ENCODE measurements around the gene METTL24.
"Not testable (repeated sequence)": the region's sequence is repeated elsewhere in the genome, so short reads cannot be mapped to it uniquely, and the experiment has no call there.

Gene METTL24

DNA sequence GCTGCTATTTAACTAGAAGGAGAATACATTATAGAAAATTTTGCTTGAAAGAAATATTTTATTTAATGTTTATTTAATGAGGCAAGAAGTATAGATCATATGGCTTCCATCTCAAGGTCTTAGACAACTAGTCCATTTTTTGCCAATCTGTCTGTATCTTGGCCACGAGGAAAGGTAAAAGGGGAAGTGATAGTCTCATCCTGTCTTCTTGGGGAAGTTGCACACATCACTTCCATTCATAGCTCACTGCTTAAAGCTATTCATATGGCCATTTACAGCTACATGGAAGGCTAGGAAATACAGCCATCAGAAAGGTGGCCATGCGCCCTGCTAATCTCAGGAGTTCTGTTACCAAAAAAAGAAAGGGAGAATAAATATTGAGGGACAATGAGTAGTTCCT, 50.8 kb downstream of the METTL24 start:
- no peak for DNase-seq

DNA sequence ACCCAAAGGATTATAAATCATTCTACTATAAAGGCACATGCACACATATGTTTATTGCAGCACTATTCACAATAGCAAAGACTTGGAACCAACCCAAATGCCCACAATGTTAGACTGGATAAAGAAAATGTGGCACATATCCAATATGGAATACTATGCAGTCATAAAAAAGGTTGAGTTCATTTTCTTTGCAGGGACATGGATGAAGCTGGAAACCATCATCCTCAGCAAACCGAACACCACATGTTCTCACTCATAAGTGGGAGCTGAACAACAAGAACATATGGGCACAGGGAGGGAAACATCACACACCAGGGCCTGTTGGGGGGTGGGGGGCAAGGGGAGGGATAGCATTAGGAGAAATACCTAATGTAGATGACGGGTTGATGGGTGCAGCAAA, 52.3 kb downstream of the METTL24 start:
- DNase-seq: not testable (repeated sequence)

DNA sequence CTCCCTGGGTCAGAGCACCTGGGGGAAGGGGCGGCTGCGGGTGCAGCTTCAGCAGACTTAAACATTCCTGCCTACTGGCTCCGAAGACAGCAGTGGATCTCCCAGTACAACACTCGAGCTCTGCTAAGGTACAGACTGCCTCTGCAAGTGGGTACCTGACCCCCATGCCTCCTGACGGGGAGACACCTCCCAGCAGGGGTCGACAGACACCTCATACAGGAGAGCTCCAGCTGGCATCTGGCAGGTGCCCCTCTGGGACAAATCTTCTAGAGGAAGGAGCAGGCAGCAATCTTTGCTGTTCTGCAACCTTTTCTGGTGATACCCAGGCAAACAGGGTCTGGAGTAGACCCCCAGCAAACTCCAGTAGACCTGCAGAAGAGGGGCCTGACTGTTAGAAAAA, 54.5 kb downstream of the METTL24 start:
- not testable (repeated sequence) for DNase-seq

DNA sequence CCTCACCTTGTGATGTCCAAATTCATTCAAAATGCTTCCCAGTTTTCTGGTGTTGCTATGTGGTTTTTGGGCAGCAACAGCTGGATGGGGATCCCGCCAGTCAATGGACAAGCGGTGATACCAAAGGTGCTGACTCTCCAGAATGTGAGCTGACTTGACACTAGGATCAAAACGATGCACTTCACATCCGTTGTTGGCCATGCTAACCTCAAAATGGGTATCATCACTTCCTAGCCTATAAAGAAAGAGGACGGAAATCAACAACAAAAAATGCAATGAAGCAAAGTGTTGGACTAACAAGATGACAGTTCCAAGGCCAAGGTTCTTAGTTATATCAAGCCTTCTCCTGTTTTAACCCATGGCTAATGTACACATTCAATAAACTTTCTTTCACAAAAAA, 59.2 kb downstream of the METTL24 start:
- DNase-seq: no peak

DNA sequence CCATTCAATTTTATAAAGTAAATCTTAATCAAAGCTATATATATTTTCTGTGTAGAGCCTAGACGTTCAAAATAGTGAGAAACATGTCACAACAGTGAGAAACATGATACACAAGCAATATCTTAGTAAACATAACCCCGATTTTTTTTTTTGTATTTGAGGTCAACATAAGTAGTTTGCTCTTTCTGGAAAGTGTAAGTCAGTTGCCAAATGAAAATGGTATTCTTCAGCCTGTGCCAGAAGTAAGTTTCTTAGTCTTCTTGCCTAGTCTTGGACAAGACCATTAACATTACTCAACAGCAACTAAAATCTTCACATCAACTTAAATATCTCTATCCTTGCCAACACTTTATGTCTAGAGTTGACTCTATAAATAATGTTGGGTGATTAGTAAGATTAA, 59.7 kb downstream of the METTL24 start:
- DNase-seq: no peak

DNA sequence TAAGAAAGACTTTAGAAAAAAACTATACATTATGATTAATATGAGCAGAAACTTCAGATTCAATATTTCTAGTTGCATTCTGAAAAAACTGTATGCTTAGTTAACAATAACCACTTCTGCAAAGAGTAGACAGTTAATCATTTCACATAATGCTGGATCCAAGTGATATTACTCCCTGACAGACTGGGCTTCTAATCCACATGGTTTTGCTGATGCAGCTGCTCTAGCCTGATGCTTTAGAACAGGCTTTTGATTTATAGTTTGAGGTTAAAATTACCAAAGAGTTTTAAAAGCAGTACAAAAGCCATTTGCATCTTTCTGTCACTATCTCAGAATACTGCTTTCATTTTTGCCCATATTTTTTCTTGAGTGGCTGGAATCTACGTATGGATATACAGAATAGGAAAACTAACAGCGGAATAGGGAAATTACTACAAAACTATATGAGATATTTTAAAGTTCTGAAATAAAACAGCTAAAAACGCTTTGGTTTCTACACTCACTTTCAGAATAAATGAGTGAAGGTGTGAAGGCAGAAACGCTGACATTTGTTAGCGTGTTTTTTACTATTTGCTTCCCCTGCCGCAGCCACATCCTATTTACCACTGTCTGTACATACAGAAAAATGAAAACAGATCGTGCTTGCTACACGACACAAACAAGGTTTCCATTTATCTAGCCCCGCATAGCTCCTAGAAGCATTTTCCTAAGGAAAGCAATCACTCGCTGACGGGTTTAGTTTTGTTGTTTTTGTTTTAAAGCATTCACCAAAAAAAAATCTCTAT, 61.7 kb downstream of the METTL24 start:
- no peak for DNase-seq

DNA sequence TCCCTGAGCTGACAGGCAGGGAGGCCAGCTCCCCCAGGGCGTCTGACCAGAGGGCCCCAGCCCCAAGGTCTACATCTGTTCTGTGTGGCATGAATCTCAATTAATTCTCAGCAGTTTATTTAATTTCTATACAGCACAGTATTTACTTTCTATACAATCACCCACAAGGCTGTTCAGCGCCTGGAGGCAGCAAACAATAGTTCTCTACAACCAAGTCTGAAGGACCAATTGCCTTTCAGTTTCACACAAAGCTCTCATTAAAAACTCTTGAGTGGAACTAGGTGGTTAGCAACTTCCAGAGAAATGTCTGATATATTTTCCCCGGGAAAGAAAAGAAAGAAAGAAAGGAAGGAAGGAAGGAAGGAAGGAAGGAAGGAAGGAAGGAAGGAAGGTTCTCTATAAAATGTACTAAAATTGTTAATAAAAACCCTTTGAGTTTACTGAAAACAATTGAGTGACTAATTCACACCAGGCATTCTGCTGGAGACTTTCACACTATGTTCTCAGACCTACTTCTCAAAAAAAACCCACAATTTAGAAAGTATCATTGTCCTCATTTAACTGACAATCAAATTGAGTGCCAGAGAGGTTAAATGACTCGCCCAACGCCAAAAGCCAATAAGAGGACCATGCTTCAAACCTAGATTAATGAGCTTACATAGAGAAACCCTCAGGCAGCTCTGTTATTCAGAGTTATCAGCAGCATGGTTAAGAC, 62.5 kb downstream of the METTL24 start:
- no peak for DNase-seq

DNA sequence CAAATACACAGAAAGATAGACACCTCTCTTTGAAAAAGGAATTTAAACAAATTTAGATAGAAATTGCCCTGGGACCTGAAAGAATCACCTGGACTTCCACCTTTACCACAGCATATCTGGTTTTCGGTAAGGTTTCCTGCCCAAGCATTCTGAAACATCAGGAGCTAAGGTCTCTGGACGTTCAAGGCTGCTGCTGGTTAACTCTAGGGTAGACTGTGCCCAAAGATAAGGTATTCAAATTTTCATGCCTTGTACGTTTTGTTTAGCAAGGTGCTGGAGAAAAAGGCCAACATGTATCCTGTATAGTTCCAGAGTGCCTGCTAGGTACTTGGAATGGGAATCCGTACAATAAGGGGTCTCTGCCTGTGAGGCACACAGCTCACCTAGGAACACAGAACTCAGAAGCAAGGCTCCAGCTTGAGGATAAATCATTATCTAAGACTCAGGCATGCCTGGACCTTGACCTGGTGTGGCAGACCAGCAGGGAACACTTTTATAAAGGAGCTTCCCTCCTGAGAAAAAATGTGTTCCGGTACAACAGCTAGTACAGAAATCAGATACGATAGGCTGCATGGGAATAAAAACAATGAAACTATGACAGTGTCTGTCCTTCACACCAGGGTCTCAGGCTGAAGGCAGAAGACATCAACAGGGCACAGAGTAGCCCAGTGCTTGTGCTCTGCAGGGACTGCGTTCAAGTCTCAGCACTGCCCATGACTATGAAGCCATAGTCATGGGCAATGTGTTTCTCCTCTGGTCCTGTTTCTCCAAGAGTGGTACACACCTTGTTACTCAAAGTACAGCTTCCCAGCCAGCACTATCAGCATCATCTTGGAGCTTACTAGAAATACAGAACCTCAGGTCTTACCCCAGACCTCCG, 70.4 kb downstream of the METTL24 start:
- DNase-seq: no peak

DNA sequence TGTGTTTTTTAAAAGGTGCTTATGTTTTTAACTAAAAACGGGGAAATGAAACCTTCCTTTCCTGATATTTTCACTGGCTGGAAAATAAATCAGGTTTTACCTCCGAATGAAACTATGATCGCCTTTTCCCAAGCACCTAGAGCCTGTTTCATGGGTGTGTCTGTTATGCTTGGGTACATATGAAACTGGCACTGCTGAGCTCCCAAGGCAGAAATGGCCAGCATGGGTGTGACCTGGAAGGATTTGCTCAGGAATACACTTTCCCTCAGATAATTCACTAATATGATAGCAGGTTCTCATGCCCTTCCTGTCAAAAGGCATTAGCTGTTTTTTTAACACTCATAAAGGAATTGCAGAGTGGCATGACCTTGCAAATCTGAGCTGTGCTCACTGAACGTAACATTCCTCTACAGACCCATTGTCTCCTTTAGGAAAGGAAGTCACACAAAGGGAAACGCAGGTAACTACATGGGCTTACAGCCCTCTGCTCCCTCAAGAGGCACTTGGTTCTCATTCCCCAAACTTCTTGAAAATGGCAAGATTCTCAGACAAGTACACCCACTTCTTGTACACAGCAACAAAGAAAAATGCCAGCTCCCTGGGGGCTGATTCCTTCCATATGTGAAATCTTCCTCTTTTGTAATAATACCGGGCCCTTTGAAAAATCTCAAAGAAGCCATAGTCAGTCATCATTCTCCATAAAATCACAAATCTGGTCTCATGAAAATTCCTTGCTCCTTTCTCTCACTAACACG, 72.7 kb downstream of the METTL24 start:
- DNase-seq: no peak

DNA sequence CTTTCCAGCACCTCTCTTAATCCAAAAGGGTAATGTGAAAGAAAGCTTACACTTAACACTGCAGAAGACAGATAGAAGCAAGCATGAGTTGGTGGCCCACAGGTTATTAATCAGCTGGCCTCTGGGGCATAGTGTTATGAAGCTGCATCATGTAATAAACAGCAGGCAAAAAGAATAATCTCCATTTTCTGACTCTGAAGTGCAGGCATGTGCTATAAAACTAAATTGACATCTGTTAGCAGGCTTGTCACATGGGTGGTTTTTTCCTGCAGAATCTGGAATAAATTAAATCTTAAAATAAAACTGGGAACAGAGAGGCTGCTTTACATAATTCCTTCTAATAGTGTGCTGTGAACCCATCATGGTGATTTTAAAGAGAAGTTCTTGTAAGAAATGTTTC, 73.3 kb downstream of the METTL24 start:
- DNase-seq: no peak

DNA sequence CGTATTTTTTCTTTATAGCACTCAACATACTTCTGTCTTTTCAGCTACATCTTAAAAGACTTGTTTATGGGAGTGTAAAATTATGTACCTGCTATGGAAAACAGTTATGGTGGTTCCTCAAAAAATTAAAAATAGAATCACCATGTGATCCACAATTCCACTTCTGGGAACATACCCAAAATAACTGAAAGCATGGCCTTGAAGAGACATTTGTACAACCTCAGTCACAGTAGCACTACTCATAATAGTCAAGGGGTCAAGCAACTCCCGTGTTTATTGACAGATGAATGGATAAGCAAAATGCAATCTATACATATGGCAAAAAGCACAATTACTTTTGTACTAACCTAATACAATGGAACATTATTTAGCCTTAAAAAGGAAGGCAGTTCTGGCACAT, 74.5 kb downstream of the METTL24 start:
- DNase-seq: no peak

DNA sequence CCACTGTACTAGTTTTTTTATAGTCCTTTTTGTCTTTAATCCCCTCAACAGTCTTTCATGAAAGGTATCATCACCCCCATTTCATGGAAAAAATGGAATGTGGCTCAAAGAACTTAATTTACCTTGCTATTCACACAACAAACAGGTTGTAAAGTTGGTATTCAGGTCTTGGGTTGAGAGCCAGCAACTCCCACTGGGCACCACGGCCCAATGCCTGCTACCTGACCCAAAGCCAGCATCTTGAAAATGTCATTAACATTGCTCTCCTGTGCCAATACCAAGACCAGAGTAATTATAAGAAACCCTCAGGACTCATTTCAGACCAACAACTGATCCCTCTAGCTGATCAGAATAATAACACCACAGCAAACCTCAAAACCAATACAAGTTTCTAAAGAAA, 75.7 kb downstream of the METTL24 start:
- no peak for DNase-seq

DNA sequence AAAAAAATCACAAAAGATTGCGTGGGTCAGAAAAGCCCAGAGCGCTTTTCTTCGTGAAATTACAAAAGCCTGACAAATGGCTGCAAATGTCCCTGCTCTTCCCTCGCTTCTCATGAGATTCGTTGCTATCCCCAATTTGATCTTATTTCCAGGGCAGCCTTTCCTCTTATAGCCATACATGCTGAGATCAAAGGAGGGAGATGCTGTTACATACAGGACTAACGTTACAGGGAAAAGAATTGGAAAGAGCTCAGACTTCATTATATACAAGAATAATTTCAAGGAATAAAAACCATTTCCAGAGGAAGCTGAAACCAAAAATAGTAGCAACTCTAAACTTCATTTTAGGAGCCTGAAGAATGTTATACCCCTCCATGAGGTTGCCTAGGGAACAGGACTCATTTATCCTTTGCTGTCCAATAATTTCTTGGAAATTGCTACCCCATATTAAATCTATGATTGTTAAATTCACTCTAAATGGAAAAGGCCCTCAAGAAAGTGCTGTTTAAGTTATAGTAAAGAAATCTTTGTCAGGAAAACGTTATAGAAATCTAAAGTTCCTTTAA, 81.0 kb downstream of the METTL24 start:
- no peak for DNase-seq

DNA sequence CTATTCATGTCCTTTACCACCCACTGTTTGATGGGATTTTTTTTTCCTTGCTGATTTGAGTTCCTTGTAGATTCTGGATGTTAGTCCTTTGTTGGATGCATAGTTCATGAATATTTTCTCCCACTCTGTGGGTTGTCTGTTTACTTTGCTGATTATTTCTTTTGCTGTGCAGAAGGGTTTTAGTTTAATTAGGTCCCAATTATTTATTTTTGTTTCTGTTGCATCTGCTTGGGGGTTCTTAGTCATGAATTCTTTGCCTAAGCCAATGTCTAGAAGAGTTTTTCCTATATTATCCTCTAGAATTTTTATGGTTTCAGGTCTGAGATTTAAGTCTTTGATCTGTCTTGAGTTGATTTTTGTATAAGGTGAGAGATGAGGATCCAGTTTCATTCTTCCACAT, 85.4 kb downstream of the METTL24 start:
- DNase-seq: not testable (repeated sequence)

DNA sequence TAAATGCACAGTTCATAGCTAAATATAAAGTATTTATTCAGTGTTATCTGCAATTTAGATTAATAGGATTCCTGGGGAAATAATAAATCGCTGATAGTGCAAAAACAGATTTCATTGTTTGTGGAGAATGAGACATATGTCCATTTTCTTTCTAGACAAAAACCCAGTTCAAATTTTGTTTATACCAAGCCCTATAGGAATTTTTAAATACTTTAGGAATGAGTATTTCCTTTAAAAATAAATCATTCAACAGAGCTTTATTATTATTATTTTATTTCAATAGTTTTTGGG, 86.5 kb downstream of the METTL24 start:
- DNase-seq: no peak

DNA sequence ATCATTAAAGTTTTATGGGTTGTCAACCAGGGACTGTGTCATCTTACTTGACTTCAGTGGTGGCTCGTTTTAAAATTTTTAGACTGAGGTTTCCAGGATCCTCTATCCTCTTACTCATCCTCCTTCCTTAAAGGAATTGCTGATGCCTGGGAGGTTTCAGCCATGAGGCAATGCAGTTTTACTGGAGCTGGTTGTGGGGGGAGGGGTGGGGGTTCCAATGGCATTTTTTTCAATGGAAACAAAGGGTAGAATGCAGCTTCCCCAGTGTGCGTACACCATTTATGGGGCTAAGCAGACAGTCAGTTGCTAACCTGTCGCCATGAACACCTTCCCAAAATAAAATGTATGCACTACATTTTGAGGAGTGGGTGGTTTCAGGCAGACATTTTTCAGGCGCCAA, 88.0 kb downstream of the METTL24 start:
- no peak for DNase-seq

DNA sequence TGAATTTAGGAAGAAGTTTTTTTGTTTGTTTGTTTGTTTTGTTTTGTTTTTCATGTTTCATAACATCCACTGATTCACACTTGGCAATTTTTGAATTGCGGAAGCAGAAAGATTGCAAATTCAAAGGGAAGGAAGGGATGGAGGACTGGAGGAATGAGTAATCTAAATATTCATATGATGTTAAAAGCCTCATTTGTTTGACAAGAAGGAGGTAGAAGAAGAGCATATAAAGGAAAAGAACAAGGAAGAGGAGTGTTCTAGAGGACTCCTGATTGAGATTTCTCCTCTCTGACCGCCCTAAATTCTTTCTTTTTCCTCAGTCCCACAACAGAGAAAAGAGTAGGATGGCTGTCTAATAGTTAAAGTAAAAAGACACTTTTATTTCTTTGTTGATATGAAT, 88.5 kb downstream of the METTL24 start:
- no peak for DNase-seq

DNA sequence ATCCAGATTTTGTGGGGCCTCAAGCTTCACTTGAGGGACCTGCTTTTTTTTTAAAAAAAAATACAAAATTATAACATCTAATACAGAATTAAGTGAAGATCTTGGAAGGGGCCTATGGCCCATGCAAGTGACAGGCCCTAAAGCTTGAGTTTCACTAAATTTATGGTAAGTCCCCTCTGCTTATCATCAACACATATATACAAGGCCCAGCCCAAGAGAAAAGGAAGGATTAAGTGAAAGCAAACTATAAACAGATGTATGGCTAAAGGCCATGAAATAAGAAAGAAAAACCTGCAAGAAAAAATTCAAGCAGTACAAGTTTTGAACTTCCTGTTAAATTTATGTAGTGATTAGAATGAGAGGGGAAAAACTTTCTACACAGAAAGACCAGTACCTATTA, 91.2 kb downstream of the METTL24 start:
- DNase-seq: no peak

DNA sequence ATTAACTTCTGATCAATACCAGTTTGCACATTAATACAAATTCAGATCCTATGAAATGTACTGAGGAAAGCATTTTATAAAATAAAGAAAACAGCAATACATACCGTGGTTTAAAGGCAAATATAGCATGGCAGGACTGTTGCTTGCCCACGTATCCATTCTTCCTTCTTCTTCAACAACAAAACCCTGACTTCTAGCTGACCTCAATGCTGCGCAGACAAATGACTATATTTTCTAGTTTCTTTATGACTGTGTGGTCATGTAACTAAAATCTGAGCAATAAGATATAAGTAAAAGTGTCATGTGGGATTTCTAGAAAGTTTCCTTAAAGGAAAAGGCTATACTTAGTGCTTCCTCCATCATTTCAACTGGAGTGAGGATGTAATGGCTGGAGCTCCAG, 92.9 kb downstream of the METTL24 start:
- no peak for DNase-seq

DNA sequence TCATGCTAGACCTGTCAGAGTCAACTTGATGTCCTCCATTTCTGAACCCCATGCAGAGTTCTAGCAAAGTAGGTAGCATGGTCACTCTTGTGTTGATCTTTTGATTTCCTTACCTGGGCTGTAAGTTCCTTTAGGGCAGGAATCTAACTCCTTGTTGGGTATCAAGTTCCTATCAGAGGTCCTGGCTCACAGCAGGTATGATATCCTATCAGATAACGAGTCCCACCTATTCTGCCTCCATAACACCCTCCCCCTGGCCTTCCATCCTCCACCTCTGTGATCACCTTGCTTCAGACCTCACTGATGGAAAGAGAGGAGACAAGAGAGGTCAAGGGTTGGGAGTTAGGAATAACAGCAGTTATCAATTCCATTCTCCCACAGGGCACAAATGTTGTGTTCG, 101.8 kb downstream of the METTL24 start:
- DNase-seq: no peak

DNA sequence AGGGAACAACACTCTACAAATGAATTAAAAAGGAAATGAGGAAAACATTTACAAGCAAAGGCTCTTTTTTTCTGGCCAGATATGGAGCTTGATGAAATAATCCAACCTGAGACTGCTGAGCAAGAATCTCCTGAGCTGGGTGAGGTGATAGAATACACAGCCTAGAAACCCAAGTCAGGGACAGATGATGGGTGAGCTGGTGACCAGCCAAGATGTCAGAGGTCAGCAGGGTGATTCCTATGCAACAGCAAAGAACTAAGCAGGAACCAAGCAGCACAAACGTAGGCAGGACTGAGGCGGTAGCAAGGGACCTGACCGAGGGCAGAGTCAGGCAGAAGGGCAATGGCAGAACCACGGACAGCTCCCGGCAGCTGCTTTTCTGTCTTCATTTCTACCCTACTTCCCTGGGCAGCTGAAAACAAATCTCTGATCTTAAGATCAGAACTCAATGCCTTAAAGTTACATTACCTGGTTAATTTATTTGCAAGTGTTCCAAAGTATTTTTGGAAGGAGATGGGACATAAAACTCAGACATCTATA, 102.9 kb downstream of the METTL24 start:
- no peak for DNase-seq

DNA sequence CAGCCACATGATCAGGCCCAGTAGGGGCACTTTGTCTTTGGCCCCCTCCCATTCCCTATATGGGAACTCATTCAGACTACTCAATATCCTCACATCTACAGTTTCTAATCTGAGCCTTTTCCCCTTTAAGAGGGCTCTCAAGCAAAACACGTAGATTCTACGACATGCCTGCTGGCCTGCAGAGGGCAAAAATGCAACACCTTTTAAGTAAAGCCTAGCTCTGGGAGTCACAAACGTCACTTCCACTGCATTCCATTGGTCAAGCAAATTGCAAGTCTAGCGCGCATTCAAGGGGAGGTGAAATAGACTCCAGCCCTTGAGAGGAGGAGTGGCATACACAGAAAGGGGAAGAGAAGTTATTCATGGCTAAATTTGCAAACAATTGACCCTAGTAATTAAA, 107.3 kb downstream of the METTL24 start:
- DNase-seq: no peak

DNA sequence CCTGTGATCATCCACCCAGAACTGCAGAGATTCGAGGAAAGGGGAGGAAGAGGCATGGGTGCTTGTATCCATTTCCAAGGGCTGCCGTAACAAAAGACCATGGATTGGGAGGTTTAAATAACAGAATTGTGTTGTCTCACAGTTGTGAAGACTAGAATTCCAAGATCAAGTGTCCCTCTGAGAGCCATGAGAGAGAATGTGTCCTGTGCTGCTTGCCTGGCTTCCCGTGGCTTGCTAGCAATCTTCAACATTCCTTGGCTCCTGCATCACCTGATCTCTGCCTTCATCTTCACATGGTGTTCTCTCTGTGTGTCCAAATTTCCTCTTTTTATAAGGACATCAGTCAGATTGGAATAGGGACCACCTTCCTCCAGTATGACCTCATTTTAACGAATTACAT, 108.1 kb downstream of the METTL24 start:
- no peak for DNase-seq

Measured in NCI-H2227 treated with DMSO at 0.1 percent for 48 hours (cell line).